K562 (cell line): ENCODE results near the gene HSPA14. TPM values are rescaled to one million over a fixed set of nuclear protein-coding genes. Genes with fewer than 3 reads are reported as not detected.

ENCODE experiments used
- BMI1 ChIP-seq: fragments of 150-350 bp; IDR thresholded peaks from 2 replicates; pipeline ENCODE4 v1.6.1; 2014; ENCODE audit warnings: low read length
- KLF16 ChIP-seq: IDR thresholded peaks from 2 replicates; pipeline ENCODE4 v1.6.1; 2016; ENCODE audit warnings: antibody characterized with exemption
- SMAD2 ChIP-seq: fragments of 150-350 bp; IDR thresholded peaks from 2 replicates; pipeline ENCODE4 v1.6.1; 2014; ENCODE audit warnings: low read depth, mild to moderate bottlenecking, low read length
- SMARCE1 ChIP-seq: fragments of 450-650 bp; IDR thresholded peaks from 2 replicates; pipeline ENCODE4 v1.7.1; 2016; ENCODE audit warnings: mild to moderate bottlenecking
- TBP ChIP-seq: optimal IDR thresholded peaks from 2 replicates; pipeline ENCODE3; 2011; ENCODE audit warnings: low read depth, low read length, improper control_type of control experiment
- ZNF780A ChIP-seq: fragments of 250-450 bp; sonication (Bioruptor Pico); IDR thresholded peaks from 2 replicates; pipeline ENCODE4 v1.5.0; 2021; ENCODE audit warnings: mild to moderate bottlenecking
- polyA plus RNA-seq, 8 experiments: library from polyadenylated mRNA; depleted of rRNA in 4 of 8; stranded (reverse) in 5 of 8; unstranded in 3 of 8; fragments of >200 nt; fragmentation: Nextera tagmentation in 2 of 8; fragmentation: Illumina TruSeq in 1 of 8; extraction: Ambion mirVana in 2 of 8; extraction: Trizol in 1 of 8; gene quantifications; 2 replicates each; pipeline versions ENCODE4 v1.2.1 to v1.2.3, GENCODE V29; 2011 to 2014; ENCODE audit warnings: inconsistent platforms in 1 of 8, missing spikeins in 1 of 8
- total RNA-seq, 7 experiments: library from RNA; depleted of rRNA in 6 of 7; stranded (reverse); fragments of >200 nt in 6 of 7; fragmentation: Illumina TruSeq in 2 of 7; extraction: Trizol in 2 of 7; gene quantifications; 2 replicates each; pipeline versions ENCODE4 v1.2.1 to v1.2.3, GENCODE V29; 2011 to 2021; ENCODE audit warnings: low replicate concordance in 1 of 7
- TF ChIP-seq, protein P1 (sequence below): IDR thresholded peaks from 2 replicates; pipeline ENCODE4 v1.6.1; 2011; ENCODE audit warnings: borderline replicate concordance, low read depth, mild to moderate bottlenecking, moderate library complexity, low read length; ENCODE audit not compliant: insufficient read depth, poor library complexity, severe bottlenecking
- TF ChIP-seq, protein P2 (sequence below): fragments of 450-650 bp; IDR thresholded peaks from 2 replicates; pipeline ENCODE4 v1.7.0; 2016; ENCODE audit warnings: borderline replicate concordance
- TF ChIP-seq, protein P3 (sequence below): fragments of 250-450 bp; sonication (Bioruptor Pico); IDR thresholded peaks from 2 replicates; pipeline ENCODE4 v1.5.0; 2020; ENCODE audit warnings: mild to moderate bottlenecking
- TF ChIP-seq, protein P4 (sequence below): fragments of 250-450 bp; sonication (Bioruptor Pico); IDR thresholded peaks from 2 replicates; pipeline ENCODE4 v1.9.0; 2021; ENCODE audit warnings: mild to moderate bottlenecking, inconsistent platforms
- TF ChIP-seq, protein P5 (sequence below): sonication (generic); formaldehyde crosslinking; IDR thresholded peaks from 2 replicates; pipeline ENCODE4 v1.8.0; 2022; ENCODE audit warnings: missing genetic modification reagents, mild to moderate bottlenecking, moderate library complexity, borderline replicate concordance
- TF ChIP-seq, protein P6 (sequence below): fragments of 200-800 bp; sonication (Bioruptor generic); IDR thresholded peaks from 2 replicates; pipeline ENCODE4 v1.6.1; 2016; ENCODE audit warnings: missing genetic modification characterization, missing compliant biosample characterization

Gene HSPA14
- total and polyA plus RNA-seq, 9 of the 15 experiments (the other 6 are each of a cell fraction or from before 2014, with no cell fraction given): 41.9 to 75.0 (median 63.2) TPM

DNA sequence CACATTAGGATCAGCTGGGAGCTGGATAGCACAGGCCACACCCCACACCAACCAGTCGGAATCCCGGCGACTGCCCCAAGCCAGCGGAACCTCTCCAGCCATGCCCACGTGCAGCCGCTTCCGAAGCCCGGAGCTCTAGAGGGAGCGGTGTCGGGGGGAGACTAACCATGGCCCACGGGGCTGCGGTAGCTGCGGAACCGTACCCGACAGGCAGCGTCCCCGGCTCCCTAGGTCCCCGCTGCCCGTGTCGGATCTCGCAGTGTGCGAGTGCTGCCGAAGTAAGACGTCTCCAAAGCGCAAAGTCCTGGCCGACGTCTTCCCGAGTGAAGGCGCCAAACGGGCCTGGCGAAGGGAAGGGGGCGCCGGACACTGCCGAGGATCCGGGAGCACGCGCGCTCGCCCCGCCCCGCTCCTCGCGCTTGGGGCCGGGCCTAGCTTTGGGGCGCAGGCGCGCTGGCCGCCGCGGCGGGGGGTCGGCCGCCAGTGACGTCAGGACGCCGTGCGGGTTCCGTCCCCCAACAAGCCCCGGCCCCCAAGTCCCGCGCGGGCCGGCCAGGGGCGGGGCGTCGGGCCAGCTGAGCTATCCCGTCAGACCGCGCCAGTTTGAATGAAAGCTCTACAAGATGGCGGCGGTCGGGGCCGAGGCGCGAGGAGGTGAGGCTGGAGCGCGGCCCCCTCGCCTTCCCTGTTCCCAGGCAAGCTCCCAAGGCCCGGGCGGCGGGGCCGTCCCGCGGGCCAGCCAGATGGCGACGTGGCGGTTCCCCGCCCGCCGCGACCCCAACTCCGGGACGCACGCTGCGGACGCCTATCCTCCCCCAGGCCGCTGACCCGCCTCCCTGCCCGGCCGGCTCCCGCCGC, 40.4 kb downstream of the HSPA14 start, which contains the start of gene SUV39H2 (continued):
- TF ChIP-seq, protein P1, sequence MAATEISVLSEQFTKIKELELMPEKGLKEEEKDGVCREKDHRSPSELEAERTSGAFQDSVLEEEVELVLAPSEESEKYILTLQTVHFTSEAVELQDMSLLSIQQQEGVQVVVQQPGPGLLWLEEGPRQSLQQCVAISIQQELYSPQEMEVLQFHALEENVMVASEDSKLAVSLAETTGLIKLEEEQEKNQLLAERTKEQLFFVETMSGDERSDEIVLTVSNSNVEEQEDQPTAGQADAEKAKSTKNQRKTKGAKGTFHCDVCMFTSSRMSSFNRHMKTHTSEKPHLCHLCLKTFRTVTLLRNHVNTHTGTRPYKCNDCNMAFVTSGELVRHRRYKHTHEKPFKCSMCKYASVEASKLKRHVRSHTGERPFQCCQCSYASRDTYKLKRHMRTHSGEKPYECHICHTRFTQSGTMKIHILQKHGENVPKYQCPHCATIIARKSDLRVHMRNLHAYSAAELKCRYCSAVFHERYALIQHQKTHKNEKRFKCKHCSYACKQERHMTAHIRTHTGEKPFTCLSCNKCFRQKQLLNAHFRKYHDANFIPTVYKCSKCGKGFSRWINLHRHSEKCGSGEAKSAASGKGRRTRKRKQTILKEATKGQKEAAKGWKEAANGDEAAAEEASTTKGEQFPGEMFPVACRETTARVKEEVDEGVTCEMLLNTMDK: no peak
- TF ChIP-seq TBP: peak; percentile 67
- TF ChIP-seq, protein P2, sequence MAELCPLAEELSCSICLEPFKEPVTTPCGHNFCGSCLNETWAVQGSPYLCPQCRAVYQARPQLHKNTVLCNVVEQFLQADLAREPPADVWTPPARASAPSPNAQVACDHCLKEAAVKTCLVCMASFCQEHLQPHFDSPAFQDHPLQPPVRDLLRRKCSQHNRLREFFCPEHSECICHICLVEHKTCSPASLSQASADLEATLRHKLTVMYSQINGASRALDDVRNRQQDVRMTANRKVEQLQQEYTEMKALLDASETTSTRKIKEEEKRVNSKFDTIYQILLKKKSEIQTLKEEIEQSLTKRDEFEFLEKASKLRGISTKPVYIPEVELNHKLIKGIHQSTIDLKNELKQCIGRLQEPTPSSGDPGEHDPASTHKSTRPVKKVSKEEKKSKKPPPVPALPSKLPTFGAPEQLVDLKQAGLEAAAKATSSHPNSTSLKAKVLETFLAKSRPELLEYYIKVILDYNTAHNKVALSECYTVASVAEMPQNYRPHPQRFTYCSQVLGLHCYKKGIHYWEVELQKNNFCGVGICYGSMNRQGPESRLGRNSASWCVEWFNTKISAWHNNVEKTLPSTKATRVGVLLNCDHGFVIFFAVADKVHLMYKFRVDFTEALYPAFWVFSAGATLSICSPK: no peak
- TF ChIP-seq, protein P3, sequence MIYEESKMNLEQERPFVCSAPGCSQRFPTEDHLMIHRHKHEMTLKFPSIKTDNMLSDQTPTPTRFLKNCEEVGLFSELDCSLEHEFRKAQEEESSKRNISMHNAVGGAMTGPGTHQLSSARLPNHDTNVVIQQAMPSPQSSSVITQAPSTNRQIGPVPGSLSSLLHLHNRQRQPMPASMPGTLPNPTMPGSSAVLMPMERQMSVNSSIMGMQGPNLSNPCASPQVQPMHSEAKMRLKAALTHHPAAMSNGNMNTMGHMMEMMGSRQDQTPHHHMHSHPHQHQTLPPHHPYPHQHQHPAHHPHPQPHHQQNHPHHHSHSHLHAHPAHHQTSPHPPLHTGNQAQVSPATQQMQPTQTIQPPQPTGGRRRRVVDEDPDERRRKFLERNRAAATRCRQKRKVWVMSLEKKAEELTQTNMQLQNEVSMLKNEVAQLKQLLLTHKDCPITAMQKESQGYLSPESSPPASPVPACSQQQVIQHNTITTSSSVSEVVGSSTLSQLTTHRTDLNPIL (CRISPR knock-in tag): 0 out of 2 replicates have a peak, but pooled peaks have one; percentile 46
- TF ChIP-seq KLF16: no peak
- TF ChIP-seq, protein P4, sequence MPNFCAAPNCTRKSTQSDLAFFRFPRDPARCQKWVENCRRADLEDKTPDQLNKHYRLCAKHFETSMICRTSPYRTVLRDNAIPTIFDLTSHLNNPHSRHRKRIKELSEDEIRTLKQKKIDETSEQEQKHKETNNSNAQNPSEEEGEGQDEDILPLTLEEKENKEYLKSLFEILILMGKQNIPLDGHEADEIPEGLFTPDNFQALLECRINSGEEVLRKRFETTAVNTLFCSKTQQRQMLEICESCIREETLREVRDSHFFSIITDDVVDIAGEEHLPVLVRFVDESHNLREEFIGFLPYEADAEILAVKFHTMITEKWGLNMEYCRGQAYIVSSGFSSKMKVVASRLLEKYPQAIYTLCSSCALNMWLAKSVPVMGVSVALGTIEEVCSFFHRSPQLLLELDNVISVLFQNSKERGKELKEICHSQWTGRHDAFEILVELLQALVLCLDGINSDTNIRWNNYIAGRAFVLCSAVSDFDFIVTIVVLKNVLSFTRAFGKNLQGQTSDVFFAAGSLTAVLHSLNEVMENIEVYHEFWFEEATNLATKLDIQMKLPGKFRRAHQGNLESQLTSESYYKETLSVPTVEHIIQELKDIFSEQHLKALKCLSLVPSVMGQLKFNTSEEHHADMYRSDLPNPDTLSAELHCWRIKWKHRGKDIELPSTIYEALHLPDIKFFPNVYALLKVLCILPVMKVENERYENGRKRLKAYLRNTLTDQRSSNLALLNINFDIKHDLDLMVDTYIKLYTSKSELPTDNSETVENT (CRISPR knock-in tag): 0 out of 2 replicates have a peak, but pooled peaks have one; percentile 42
- peak; percentile 63; the same call in 1 of the 2 replicates for TF ChIP-seq SMARCE1
- TF ChIP-seq BMI1: no peak
- TF ChIP-seq ZNF780A (CRISPR knock-in tag): no peak
- TF ChIP-seq SMAD2: no peak
- TF ChIP-seq, protein P5, sequence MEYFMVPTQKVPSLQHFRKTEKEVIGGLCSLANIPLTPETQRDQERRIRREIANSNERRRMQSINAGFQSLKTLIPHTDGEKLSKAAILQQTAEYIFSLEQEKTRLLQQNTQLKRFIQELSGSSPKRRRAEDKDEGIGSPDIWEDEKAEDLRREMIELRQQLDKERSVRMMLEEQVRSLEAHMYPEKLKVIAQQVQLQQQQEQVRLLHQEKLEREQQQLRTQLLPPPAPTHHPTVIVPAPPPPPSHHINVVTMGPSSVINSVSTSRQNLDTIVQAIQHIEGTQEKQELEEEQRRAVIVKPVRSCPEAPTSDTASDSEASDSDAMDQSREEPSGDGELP: peak; percentile 95
- TF ChIP-seq, protein P6, sequence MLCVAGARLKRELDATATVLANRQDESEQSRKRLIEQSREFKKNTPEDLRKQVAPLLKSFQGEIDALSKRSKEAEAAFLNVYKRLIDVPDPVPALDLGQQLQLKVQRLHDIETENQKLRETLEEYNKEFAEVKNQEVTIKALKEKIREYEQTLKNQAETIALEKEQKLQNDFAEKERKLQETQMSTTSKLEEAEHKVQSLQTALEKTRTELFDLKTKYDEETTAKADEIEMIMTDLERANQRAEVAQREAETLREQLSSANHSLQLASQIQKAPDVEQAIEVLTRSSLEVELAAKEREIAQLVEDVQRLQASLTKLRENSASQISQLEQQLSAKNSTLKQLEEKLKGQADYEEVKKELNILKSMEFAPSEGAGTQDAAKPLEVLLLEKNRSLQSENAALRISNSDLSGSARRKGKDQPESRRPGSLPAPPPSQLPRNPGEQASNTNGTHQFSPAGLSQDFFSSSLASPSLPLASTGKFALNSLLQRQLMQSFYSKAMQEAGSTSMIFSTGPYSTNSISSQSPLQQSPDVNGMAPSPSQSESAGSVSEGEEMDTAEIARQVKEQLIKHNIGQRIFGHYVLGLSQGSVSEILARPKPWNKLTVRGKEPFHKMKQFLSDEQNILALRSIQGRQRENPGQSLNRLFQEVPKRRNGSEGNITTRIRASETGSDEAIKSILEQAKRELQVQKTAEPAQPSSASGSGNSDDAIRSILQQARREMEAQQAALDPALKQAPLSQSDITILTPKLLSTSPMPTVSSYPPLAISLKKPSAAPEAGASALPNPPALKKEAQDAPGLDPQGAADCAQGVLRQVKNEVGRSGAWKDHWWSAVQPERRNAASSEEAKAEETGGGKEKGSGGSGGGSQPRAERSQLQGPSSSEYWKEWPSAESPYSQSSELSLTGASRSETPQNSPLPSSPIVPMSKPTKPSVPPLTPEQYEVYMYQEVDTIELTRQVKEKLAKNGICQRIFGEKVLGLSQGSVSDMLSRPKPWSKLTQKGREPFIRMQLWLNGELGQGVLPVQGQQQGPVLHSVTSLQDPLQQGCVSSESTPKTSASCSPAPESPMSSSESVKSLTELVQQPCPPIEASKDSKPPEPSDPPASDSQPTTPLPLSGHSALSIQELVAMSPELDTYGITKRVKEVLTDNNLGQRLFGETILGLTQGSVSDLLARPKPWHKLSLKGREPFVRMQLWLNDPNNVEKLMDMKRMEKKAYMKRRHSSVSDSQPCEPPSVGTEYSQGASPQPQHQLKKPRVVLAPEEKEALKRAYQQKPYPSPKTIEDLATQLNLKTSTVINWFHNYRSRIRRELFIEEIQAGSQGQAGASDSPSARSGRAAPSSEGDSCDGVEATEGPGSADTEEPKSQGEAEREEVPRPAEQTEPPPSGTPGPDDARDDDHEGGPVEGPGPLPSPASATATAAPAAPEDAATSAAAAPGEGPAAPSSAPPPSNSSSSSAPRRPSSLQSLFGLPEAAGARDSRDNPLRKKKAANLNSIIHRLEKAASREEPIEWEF: no peak
